Left ventricle myocardium inferior (tissue), 1 donor: Measurements from ENCODE around the gene TEX26. TPM values are rescaled to one million over a fixed set of nuclear protein-coding genes. Genes with fewer than 3 reads are reported as not detected.

Experiments
- DNase-seq: peaks from one replicate; pipeline ENCODE4 v3.0.0-alpha.2; 2020
- H3K27ac ChIP-seq: fragments of 200-600 bp; replicated peaks from 2 replicates; pipeline ENCODE4 v1.8.0; 2021
- H3K27me3 ChIP-seq: fragments of 200-600 bp; 2 replicates; pipeline ENCODE4 v1.8.0; 2021; ENCODE audit warnings: low read depth
- H3K36me3 ChIP-seq: fragments of 200-600 bp; 2 replicates; pipeline ENCODE4 v1.8.0; 2021
- H3K4me1 ChIP-seq: fragments of 200-600 bp; 2 replicates; pipeline ENCODE4 v1.8.0; 2021
- H3K4me3 ChIP-seq: fragments of 200-600 bp; 2 replicates; pipeline ENCODE4 v1.8.0; 2021; ENCODE audit warnings: mild to moderate bottlenecking, moderate library complexity
- H3K9me3 ChIP-seq: fragments of 200-600 bp; replicated peaks from 2 replicates; pipeline ENCODE4 v1.8.0; 2021
- intact Hi-C: fragments of 100-400 bp; cut with micrococcal nuclease; formaldehyde crosslinking; loops from one replicate; pipeline ENCODE4 v1.11.0; 2022
- total RNA-seq: library from RNA; stranded (reverse); fragmentation: NEBNext Ultra II Directional; extraction: Animal tissue kit (Norgen Biotek cat#: 25700); gene quantifications from one replicate; pipeline ENCODE4 v1.2.1, GENCODE V29; 2021
- TF ChIP-seq, protein P1 (sequence below): fragments of 200-600 bp; IDR thresholded peaks from 2 replicates; pipeline ENCODE4 v1.8.0; 2021; ENCODE audit warnings: antibody characterized with exemption, mild to moderate bottlenecking, borderline replicate concordance
- donor health status: DM: no; HTN: yes; CAD: no; lungs with severe emphysema.

Gene TEX26
- total RNA-seq, 1 donor from 2014 or later: not detected

DNA sequence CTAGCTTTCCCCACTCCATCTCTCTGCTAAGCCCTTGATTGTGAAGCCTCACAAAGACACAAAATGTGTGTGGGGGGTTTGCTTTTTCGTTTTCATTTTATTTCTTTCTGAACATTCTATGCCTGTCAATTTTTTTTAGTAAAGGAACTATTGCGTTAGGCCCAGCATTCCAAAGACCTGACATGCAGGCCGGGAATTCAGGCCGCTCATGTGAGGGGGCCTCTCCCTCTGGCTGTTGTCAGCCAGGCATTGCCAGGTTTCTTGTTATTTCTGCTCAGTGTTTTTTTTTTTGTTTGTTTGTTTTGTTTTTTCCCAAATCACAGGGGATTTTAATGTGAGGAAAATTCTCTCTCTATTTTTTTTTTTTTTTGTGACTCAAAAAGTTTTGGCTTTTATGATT lies 36.7 kb upstream of the TEX26 start:
- intact Hi-C loops: no loop called here
- TF ChIP-seq, protein P1, sequence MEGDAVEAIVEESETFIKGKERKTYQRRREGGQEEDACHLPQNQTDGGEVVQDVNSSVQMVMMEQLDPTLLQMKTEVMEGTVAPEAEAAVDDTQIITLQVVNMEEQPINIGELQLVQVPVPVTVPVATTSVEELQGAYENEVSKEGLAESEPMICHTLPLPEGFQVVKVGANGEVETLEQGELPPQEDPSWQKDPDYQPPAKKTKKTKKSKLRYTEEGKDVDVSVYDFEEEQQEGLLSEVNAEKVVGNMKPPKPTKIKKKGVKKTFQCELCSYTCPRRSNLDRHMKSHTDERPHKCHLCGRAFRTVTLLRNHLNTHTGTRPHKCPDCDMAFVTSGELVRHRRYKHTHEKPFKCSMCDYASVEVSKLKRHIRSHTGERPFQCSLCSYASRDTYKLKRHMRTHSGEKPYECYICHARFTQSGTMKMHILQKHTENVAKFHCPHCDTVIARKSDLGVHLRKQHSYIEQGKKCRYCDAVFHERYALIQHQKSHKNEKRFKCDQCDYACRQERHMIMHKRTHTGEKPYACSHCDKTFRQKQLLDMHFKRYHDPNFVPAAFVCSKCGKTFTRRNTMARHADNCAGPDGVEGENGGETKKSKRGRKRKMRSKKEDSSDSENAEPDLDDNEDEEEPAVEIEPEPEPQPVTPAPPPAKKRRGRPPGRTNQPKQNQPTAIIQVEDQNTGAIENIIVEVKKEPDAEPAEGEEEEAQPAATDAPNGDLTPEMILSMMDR: no peak
- H3K27ac ChIP-seq: peak overlapping the region; percentile 47

DNA sequence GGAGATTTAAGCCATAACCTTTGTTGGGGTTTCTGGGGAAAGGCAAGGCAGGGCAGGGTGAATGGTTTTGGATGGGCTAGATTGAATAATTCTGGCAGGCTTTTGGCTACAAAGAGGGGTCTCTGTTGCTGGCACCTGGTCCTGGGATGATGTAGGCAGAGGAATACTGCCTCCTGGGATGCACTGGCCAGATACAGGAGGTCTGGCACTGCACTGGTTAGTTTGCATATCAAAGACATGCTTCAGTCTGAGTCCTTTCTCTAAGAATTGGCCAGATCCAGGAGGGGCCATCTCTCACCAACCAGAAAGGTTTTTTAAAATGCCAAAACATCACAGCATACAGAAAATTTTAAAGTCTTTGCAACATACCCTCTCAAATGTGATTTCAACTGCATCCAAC lies 34.4 kb upstream of the TEX26 start:
- TF ChIP-seq, protein P1: no peak
- H3K9me3 ChIP-seq: no peaks in the 10 kb centered on the region
- DNase-seq: no peak
- intact Hi-C loops: no loop called here
- H3K36me3 ChIP-seq: no peaks in the 10 kb centered on the region
- H3K27ac ChIP-seq: no peak overlapping the region
- no peaks in the 10 kb centered on the region for H3K27me3 ChIP-seq
- peaks cover 15% of the 10 kb centered on the region for H3K4me1 ChIP-seq
- no peak overlapping the region for H3K4me3 ChIP-seq

More for the DNA sequence above, 36.7 kb upstream of the TEX26 start:
- Histone ChIP-seq H3K27me3 (no peaks in the 10 kb centered on the region), H3K4me1 (peaks cover 15% of the 10 kb centered on the region), H3K9me3 (no peaks in the 10 kb centered on the region), H3K36me3 (no peaks in the 10 kb centered on the region), H3K4me3 (no peak overlapping the region)
- peak; percentile 52 for DNase-seq

DNA sequence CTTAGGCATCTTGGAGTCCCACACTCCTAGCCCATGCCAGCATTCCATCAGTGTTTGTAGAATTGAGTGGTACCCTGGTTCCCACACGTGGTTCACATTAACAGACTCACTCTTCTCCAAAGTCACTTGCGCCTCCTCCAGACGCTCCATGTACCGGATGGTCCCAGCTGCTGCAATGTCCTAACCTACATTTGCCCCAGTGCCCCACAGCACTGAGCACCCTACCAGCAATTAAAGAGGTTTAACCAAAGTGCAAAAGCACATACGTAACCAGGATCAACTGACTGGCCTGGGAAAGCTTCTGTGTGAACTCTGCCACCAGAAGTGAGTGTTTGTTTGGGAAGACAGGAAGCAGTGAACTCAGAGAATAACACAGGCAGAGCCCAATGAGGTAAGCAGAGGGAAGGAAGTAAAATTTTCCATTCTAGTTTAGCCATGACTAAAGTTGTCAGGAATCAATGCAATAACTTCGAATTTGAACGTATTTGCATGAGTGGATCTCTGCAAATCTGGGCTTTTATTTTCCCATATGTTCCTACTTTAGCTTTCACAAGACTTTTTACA lies 33.7 kb upstream of the TEX26 start:
- Histone ChIP-seq H3K36me3 (no peaks in the 10 kb centered on the region), H3K27me3 (peaks cover 3% of the 10 kb centered on the region), H3K9me3 (no peaks in the 10 kb centered on the region), H3K27ac (peak overlapping the region; percentile 61), H3K4me3 (no peak overlapping the region), H3K4me1 (peaks cover 15% of the 10 kb centered on the region)
- TF ChIP-seq, protein P1: no peak
- intact Hi-C loops: no loop called here
- DNase-seq: no peak

DNA sequence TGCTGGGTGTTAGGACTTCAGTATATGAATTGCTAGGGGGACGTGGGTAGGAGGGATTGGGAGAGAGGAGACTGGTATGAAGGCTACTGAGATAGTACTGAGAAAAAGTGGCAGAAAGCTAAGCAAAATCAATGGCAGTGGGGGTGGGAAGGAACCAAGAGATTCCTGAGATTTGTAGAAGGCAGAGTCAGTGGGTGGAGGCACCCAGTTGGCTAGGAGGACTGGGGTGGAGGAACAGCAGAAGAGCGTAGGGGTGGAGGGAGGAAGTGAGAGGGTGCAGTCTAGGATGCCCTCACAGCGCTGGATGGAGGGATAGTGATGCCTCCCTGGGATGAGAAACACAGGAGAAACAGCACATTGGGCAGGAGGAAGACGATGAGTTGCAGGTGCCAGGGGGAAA lies 32.0 kb upstream of the TEX26 start:
- H3K9me3 ChIP-seq: no peaks in the 10 kb centered on the region
- peaks cover 19% of the 10 kb centered on the region for H3K27me3 ChIP-seq
- intact Hi-C loops: no loop called here
- no peak for DNase-seq
- H3K36me3 ChIP-seq: no peaks in the 10 kb centered on the region
- TF ChIP-seq, protein P1: no peak
- H3K4me3 ChIP-seq: no peak overlapping the region
- H3K27ac ChIP-seq: no peak overlapping the region
- peaks cover 16% of the 10 kb centered on the region for H3K4me1 ChIP-seq

DNA sequence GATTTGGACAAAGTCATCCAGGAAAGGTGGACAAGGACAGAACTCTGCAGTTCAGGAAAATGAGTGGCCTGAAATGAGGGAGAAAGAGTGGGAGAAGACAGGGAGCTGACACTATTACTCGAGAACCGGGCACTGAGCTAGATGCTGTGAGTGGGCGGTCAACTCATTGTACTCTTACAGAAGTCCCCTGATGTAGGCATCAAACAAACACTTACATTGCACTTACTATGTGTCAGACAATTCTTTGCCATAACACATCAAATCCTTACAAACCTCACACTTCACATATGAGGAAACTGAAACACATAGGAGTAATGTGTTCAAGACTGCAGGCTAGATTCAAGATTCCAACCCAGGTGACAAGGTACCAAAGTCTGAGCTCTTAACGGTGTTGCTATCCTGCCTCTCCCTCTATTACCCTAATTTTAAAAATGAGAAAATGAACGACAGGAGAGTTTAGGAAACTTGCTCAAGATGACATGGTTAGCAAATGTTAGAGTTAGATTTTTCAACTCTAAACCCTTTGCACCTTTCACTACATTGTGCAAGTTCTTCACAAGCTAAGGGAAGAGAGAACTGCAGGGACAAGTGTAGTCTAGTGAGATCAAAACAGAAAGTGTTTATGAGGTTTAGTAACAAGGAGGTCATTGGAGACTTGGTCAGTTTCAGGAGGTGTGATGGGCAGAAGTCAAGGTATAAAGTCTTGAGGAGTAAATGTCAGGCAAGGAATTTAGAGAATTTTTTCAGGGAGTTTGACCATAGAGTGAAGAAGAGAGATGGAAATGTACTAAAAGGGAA lies 31.3 kb upstream of the TEX26 start:
- no peaks in the 10 kb centered on the region for H3K9me3 ChIP-seq
- TF ChIP-seq, protein P1: no peak
- no peak overlapping the region for H3K27ac ChIP-seq
- H3K36me3 ChIP-seq: no peaks in the 10 kb centered on the region
- peaks cover 27% of the 10 kb centered on the region for H3K27me3 ChIP-seq
- H3K4me3 ChIP-seq: no peak overlapping the region
- H3K4me1 ChIP-seq: peaks cover 21% of the 10 kb centered on the region
- no peak for DNase-seq
- intact Hi-C loops: no loop called here
